ENCODE data around the gene MYOG. TPM values are rescaled to one million over a fixed set of nuclear protein-coding genes. Genes with fewer than 3 reads are reported as not detected.

MYOG gene
- total and polyA plus RNA-seq, 10 of the 15 experiments (the other 5 are each of a cell fraction or from before 2014, with no cell fraction given) = not detected

GRCh38 chr1:203126866-203127665 is 41.3 kb upstream of the MYOG start:
- no peak overlapping the region for H2AFZ ChIP-seq (ENCODE audit: control insufficient read depth, low read depth, low read length)
- no TSS peak for BruUV-seq (replicated peaks)
- 32% methylated on average over 11 of the region's 12 CpGs for WGBS (ENCODE audit: insufficient coverage, insufficient replicate concordance, low lambda C conversion rate, missing lambda C conversion rate)
- in situ Hi-C loops (cut with MboI) = no loop called here
- RAD21 ChIA-PET (ENCODE audit: unreplicated experiment) = no interaction called here
- no peak overlapping the region for H3K4me2 ChIP-seq (ENCODE audit: control insufficient read depth, insufficient read depth)
- H3K9me3 ChIP-seq (replicated peaks; ENCODE audit: control insufficient read depth, insufficient read depth, low read length) = no peaks in the 10 kb centered on the region
- ATAC-seq = no peak
- no peaks in the 10 kb centered on the region for H4K20me1 ChIP-seq (ENCODE audit: control insufficient read depth, insufficient read depth)
- no peaks in the 10 kb centered on the region for H3K79me2 ChIP-seq (ENCODE audit: control insufficient read depth, insufficient read depth, low read length)
- POLR2A ChIA-PET = no interaction called here
- no peak for FAIRE-seq
- peaks cover 5 to 7% of the 10 kb centered on the region in 2 experiments for H3K27me3 ChIP-seq (replicated peaks in 1 of 2; ENCODE audit: control insufficient read depth in 2 of 2, insufficient read depth in 2 of 2, low read length in 1 of 2)
- H3K4me3 ChIP-seq = no peak overlapping the region
- H3K9ac ChIP-seq (ENCODE audit: control insufficient read depth, insufficient read depth, low read length) = no peak overlapping the region
- intact Hi-C loops (cut with micrococcal nuclease; ENCODE audit: unreplicated experiment) = no loop called here
- CTCF ChIA-PET = interaction anchor here (1.5 to 2.1 kb wide), 2 partner anchors 88 to 89 kb away, joined by 3 to 9 read pairs; no protein-coding TSS in a partner anchor
- DNase-seq (ENCODE audit: low read depth, low spot score) = no peak
- H3K36me3 ChIP-seq (ENCODE audit: control insufficient read depth in 2 of 2, insufficient read depth in 2 of 2, low read length in 1 of 2) = no peaks in the 10 kb centered on the region
- no peak overlapping the region for H3K27ac ChIP-seq (ENCODE audit: control insufficient read depth, insufficient read depth)
- no peaks in the 10 kb centered on the region for H3K4me1 ChIP-seq (ENCODE audit: control insufficient read depth, insufficient read depth, low read length)
- SMC1A ChIA-PET (ENCODE audit: uncharacterized antibody, unreplicated experiment) = no interaction called here
- no peak for TF ChIP-seq DPF2 (IDR thresholded peaks at IDR 0.05)
- TF ChIP-seq ASH2L (IDR thresholded peaks at IDR 0.05; ENCODE audit: borderline replicate concordance, low read depth) = no peak
- TF ChIP-seq KLF5 (IDR thresholded peaks at IDR 0.05; ENCODE audit: partially characterized antibody) = no peak
- TF ChIP-seq BMI1 (IDR thresholded peaks at IDR 0.05; ENCODE audit: borderline replicate concordance) = no peak
- TF ChIP-seq USF1 (IDR thresholded peaks at IDR 0.05; ENCODE audit: borderline replicate concordance, extremely low read length, insufficient read depth, low read depth, low read length) = no peak
- no peak for TF ChIP-seq EGR1 (IDR thresholded peaks at IDR 0.05; ENCODE audit: borderline replicate concordance in 1 of 2, low read depth in 2 of 2, low read length in 2 of 2)
- TF ChIP-seq USF2 (IDR thresholded peaks at IDR 0.05; ENCODE audit: borderline replicate concordance, low read depth, low read length) = no peak
- no peak for TF ChIP-seq REST (IDR thresholded peaks at IDR 0.05; ENCODE audit: low read depth, low read length)
- no peak for TF ChIP-seq PAX5 (IDR thresholded peaks at IDR 0.05; ENCODE audit: borderline replicate concordance, low read depth, low read length)
- TF ChIP-seq RELB (IDR thresholded peaks at IDR 0.05; ENCODE audit: low read depth) = no peak
- TF ChIP-seq ETV6 (conservative IDR thresholded peaks at IDR 0.05 in 1 of 2, IDR thresholded peaks at IDR 0.05 in 1 of 2; ENCODE audit: borderline replicate concordance in 1 of 2, low read depth in 1 of 2) = no peak
- no peak for TF ChIP-seq PAX8 (IDR thresholded peaks at IDR 0.05)
- no peak for TF ChIP-seq MXI1 (IDR thresholded peaks at IDR 0.05; ENCODE audit: low read depth, low read length)
- no peak for TF ChIP-seq HDAC2 (IDR thresholded peaks at IDR 0.05)
